ENCODE measurements around the gene CCDC81. TPM values are rescaled to one million over a fixed set of nuclear protein-coding genes. Genes with fewer than 3 reads are reported as not detected.

CCDC81 gene
- 0.17 to 0.33 TPM (median 0.27 TPM) in 4 of 5 replicates, not detected in the other for total RNA-seq (2022; extraction: Qiagen RNA extraction; ENCODE audit: low read depth)

GRCh38 chr11:86374586-86374985, at the start of gene CCDC81:
Gene CCDC81, plus strand, starts transcription at chr11:86374887. Its CDS starts 277 bp downstream, at chr11:86375164.

Other genes with a start within 250 kb of the CCDC81 start
- gene EED, start 130.1 kb upstream of the CCDC81 start, total RNA-seq (2022; extraction: Qiagen RNA extraction; ENCODE audit: low read depth), result 24.4 to 28.0 TPM (median 24.8 TPM) in 5 replicates
- gene HIKESHI, start 72.6 kb upstream of the CCDC81 start, total RNA-seq (2022; extraction: Qiagen RNA extraction; ENCODE audit: low read depth), result 38.5 to 43.6 TPM (median 40.7 TPM) in 5 replicates

Data from A549 treated with GW870086 at 1 μM for 4 hours (cell line).